Measurements from ENCODE around the gene TSC22D1. TPM values are rescaled to one million over a fixed set of nuclear protein-coding genes. Genes with fewer than 3 reads are reported as not detected.
"Not testable (repeated sequence)": the region's sequence is repeated elsewhere in the genome, so short reads cannot be mapped to it uniquely, and the experiment has no call there.

TSC22D1 gene
- 1 to 10 TPM; 6.0 to 6.7 TPM for total RNA-seq

DNA sequence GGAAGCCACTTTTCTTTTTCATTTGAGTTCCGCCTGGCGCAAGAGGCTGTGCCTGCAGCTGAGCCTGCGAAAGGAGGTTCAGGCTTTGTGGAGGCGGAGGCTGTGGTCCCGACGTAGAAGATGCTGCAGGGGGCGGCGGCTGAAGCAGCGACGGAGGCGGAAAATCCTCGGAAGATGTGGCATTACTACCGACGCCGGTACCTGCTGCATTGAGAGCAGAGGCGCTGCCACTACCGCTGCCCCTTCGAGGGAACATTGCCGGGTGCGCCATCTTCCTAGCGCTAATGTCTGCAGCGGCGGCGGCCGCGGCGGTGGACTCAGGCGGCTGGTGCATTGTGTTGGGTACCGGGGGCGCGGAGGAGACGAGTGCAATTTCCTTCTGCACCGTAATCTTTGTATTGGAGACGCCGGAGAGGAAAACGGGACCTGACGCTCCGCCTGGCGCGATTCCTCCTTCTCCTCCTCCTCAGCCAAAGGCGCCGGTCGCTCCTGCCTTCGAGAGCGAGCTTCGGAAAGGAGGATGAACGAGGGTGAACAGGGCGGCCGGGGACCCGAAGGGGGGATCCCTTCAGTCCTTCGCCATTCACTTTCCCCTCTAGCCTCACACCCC lies at the start of gene TSC22D1:
Gene TSC22D1 (minus strand): TSS at position 590 of the 610 bp plus-strand sequence. CDS start 256 bp downstream, at position 334.
- Mint-ChIP-seq H3K36me3 (peaks cover 11% of the 10 kb centered on the region), H3K4me3 (peak within 1 kb of the TSS; percentile 88), H3K27ac (peak within 1 kb of the TSS; percentile 86), H3K27me3 (peaks cover 4% of the 10 kb centered on the region), H3K4me1 (peaks cover 40% of the 10 kb centered on the region), H3K9me3 (no peaks in the 10 kb centered on the region)
- peak; percentile 71 for DNase-seq

DNA sequence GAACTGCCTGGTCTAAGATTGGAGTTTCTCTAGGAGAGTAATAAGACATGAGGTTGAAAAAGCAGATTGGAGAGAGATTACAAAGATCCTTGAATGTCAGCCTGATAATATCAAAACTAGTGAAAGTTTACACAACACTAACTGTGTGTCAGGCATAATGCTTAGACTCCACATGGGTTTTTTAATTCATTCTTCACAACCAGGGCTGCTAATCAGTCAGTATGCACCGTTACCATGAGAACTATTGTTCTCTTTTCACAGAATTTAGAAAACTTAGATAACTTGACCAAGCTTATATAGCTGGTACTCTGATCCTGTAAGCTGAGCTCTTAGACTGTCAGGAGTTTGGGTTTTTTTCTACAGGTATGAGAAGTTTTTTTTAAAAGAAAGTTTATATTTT lies 46.6 kb upstream of the TSC22D1 start:
- H3K27me3 Mint-ChIP-seq: peaks cover 30% of the 10 kb centered on the region
- no peak overlapping the region for H3K27ac Mint-ChIP-seq
- H3K4me1 Mint-ChIP-seq: no peaks in the 10 kb centered on the region
- DNase-seq: no peak
- H3K4me3 Mint-ChIP-seq: no peak overlapping the region
- H3K9me3 Mint-ChIP-seq: no peaks in the 10 kb centered on the region
- no peaks in the 10 kb centered on the region for H3K36me3 Mint-ChIP-seq

DNA sequence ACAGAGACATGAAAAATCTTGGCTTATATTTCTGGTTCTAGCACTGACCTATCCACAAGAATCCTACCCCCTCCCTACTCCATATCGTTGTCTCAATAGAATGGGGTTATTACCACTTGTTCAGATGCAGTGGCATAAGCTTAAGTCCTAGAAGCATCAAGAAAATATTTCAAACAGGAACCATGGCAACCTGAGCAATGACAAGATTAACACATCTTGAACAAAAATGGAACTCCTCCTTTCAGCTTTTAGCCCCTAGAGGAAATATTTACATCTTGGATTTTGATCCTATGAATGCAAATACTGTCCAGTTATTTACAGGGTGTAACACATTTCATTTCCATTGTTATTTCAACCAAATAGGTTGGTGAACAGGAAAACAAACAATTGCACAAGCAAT lies 46.1 kb upstream of the TSC22D1 start:
- Mint-ChIP-seq H3K36me3 (no peaks in the 10 kb centered on the region), H3K27ac (no peak overlapping the region)

DNA sequence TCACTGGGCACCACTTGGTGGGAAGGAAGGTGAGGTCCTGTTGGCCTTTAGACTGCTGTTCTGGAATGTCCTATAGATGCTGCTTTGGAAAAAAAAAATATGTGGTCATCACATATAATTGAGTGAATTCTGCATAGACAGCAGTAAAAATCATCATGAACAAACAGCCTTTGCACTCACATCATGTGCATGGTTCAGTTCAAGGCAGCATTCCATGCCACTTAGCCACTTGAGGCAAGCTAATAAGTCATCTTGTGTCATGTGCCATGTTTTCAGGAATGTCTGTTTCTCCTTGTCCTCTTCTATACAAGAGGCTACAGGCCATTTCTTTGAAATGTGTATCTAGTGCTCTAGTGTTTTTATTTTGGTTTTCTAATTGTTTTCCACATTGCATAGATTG lies 43.9 kb upstream of the TSC22D1 start:
- peaks cover 13% of the 10 kb centered on the region for H3K27me3 Mint-ChIP-seq
- H3K4me3 Mint-ChIP-seq: no peak overlapping the region
- no peaks in the 10 kb centered on the region for H3K4me1 Mint-ChIP-seq
- no peaks in the 10 kb centered on the region for H3K9me3 Mint-ChIP-seq
- no peak for DNase-seq
- H3K36me3 Mint-ChIP-seq: no peaks in the 10 kb centered on the region
- no peak overlapping the region for H3K27ac Mint-ChIP-seq

More for the DNA sequence above, 46.1 kb upstream of the TSC22D1 start:
- H3K27me3 Mint-ChIP-seq: peaks cover 29% of the 10 kb centered on the region
- H3K4me1 Mint-ChIP-seq: no peaks in the 10 kb centered on the region
- no peaks in the 10 kb centered on the region for H3K9me3 Mint-ChIP-seq
- no peak overlapping the region for H3K4me3 Mint-ChIP-seq
- DNase-seq: no peak

DNA sequence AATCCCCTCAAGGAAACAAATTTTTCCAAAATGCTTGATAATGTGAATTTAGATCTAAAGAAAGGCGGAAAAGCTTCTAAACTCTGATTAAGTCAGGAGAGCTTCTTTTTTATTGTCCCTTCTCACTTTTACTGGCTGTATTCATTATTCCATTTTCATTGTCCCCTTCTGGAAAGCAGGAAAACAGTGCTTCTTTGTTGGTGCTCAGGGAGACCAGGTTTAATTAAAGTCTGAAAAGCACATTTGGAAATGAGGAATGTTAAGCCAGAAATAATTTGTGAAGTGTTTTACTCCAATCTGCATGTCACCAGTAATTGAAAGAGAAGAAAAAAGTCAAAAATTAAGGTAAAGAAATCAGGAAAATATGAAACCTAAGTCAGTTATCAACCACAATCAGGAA lies 43.5 kb upstream of the TSC22D1 start:
- Mint-ChIP-seq H3K36me3 (no peaks in the 10 kb centered on the region), H3K9me3 (no peaks in the 10 kb centered on the region), H3K4me3 (no peak overlapping the region), H3K27ac (no peak overlapping the region), H3K4me1 (no peaks in the 10 kb centered on the region), H3K27me3 (peaks cover 12% of the 10 kb centered on the region)
- no peak for DNase-seq

DNA sequence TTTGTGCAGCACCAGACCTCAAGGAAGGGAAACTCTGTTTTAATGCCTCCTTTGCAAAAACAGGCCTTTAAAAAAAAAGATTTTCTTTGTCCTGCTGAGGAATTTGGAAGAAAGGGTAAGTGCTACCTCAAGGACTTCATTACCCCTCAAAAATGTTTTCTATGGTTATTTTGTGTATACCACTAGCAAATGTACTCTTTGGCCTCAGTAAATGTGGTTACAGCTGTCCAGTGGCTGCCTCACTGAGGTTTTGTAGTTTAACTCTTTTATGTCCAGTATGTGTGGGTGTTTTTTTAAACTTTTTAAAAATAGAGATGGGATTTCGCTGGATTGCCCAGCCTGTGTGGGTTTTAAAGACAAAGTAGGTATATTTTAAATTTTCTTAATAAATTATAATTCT lies 42.2 kb upstream of the TSC22D1 start:
- H3K4me1 Mint-ChIP-seq: no peaks in the 10 kb centered on the region
- no peaks in the 10 kb centered on the region for H3K9me3 Mint-ChIP-seq
- DNase-seq: no peak
- no peaks in the 10 kb centered on the region for H3K36me3 Mint-ChIP-seq
- H3K4me3 Mint-ChIP-seq: no peak overlapping the region
- peaks cover 6% of the 10 kb centered on the region for H3K27me3 Mint-ChIP-seq
- H3K27ac Mint-ChIP-seq: no peak overlapping the region

DNA sequence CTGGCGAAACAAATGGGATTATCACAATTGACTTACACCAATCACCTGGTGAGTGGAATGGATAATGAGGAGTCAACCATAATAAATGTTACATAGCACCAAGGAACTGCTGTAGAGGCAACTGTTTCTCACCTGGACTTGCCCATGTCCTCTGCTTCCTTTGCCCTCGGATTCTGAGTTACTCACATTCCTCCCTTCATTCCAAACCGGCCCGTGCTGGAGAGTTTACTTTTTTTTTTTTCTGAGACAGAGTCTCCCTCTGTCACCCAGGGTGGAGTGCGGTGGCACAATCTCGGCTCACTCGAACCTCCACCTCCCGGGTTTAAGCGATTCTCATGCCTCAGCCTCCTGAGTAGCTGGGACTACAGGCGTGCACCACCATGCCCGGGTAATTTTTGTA lies 41.5 kb upstream of the TSC22D1 start:
- Mint-ChIP-seq H3K4me3 (no peak overlapping the region), H3K36me3 (no peaks in the 10 kb centered on the region), H3K9me3 (no peaks in the 10 kb centered on the region), H3K27ac (no peak overlapping the region), H3K4me1 (no peaks in the 10 kb centered on the region), H3K27me3 (peaks cover 6% of the 10 kb centered on the region)
- DNase-seq: no peak

DNA sequence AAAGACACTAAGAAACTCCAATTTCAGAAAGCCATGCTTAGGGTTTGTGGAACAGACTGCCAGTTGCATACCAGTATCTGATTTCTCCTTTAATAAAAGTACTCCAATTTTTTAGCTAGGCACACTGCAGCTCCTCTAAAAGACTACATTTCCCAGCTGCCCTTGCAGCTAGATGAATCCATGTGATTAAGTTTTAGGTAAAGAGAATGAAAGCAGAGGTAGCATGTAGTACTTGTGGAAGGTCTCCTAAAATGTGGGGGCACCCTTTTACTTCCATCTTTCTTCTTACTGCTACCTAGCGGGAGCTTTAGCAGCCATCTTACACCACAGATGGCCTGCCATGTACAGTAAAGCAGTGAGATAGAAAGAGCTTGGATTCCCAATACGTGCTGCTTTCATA lies 33.0 kb upstream of the TSC22D1 start:
- Mint-ChIP-seq H3K27ac (no peak overlapping the region), H3K4me1 (no peaks in the 10 kb centered on the region), H3K27me3 (peaks cover 6% of the 10 kb centered on the region), H3K4me3 (no peak overlapping the region), H3K36me3 (no peaks in the 10 kb centered on the region), H3K9me3 (peaks cover 6% of the 10 kb centered on the region)
- no peak for DNase-seq

DNA sequence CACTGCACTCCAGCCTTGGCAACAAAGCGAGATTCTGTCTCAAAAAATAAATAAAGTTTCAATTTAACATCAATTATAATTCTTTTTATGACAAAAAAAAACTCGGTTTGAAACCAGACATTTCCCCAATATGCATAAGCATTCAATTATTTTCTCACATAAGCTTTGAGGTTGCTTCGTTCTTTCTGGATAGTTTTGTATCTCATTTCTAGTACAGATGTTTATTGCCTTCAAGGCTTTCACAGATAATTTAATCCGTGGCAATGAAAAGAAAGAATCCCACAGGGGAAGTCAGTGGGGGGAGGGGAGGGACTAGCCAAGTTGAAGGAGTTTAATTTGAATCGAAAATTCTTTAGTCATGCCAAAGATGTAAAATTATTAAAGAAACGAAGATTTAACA lies 29.6 kb upstream of the TSC22D1 start:
- Mint-ChIP-seq H3K36me3 (no peaks in the 10 kb centered on the region), H3K27ac (no peak overlapping the region), H3K4me1 (no peaks in the 10 kb centered on the region), H3K27me3 (peaks cover 3% of the 10 kb centered on the region), H3K9me3 (peaks cover 5% of the 10 kb centered on the region), H3K4me3 (no peak overlapping the region)
- DNase-seq: no peak

DNA sequence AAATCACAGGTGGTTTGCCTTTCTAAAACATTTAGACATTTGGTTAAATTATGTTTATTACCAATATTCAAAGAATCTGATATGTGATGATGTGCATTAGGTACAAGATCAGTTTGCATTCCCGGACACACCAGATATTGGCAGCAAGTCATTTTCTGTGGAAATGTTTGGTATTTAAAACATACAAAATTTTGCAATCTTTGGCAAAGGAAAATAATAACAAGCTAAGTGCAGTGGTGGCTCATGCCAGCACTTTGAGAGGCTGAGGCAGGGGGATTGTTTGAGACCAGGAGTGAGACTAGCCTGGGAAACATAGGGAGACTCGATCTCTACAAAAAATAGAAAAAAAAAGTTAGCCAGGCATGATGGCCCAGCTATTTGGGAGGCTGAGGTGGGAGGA lies 29.1 kb upstream of the TSC22D1 start:
- Mint-ChIP-seq H3K4me3 (no peak overlapping the region), H3K36me3 (no peaks in the 10 kb centered on the region), H3K27me3 (no peaks in the 10 kb centered on the region), H3K27ac (no peak overlapping the region), H3K9me3 (peaks cover 2% of the 10 kb centered on the region), H3K4me1 (no peaks in the 10 kb centered on the region)
- DNase-seq: no peak

DNA sequence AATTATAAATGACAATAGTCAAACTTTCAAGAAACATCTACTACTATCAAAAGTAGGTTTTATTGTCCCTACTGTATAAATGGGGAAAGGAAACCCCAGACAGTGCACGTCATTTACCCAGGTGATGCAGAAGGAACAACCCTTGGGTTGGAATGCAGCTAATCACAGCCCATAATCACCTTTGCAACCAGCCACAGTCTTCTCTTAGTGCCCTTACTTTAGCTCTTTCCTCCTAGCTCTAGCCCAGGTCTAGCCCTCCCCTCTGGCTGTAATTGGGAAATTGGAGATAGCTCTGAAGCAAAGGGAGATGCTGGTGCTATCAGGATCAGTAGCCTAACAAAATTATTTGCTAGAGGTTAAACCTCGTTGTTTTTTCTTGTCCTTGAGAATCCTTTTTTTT lies 25.5 kb upstream of the TSC22D1 start:
- Mint-ChIP-seq H3K4me3 (no peak overlapping the region), H3K27ac (no peak overlapping the region), H3K36me3 (no peaks in the 10 kb centered on the region), H3K4me1 (no peaks in the 10 kb centered on the region), H3K27me3 (no peaks in the 10 kb centered on the region), H3K9me3 (no peaks in the 10 kb centered on the region)
- DNase-seq: no peak

DNA sequence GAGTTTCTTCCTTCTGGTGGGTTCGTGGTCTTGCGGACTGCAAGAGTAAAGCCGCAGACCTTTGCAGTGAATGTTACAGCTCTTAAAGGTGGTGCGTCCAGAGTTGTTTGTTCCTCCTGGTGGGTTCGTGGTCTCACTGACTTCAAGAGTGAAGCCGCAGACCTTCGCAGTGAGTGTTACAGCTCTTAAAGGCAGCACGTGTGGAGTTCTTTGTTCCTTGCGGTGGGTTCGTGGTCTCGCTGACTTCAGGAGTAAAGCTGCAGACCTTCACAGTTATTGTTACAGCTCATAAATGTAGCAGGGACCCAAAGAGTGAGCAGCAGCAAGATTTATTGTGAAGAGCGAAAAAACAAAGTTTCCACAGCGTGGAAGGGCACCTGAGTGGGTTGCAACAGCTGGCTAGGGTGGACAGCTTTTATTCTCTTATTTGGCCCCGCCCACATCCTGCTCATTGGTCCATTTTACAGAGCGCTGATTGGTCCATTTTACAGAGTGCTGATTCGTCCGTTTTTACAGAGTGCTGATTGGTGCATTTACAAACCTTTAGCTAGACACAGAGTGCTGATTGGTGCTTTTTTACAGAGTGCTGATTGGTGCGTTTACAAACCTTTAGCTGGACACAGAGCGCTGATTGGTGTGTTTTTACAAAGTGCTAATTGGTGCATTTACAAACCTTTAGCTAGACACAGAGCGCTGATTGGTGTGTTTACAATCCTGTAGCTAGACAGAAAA lies 17.9 kb upstream of the TSC22D1 start:
- not testable (repeated sequence) for H3K4me1 Mint-ChIP-seq, DNase-seq, H3K27ac Mint-ChIP-seq, H3K36me3 Mint-ChIP-seq, H3K9me3 Mint-ChIP-seq, H3K4me3 Mint-ChIP-seq
- peaks cover 24% of the 10 kb centered on the region for H3K27me3 Mint-ChIP-seq

DNA sequence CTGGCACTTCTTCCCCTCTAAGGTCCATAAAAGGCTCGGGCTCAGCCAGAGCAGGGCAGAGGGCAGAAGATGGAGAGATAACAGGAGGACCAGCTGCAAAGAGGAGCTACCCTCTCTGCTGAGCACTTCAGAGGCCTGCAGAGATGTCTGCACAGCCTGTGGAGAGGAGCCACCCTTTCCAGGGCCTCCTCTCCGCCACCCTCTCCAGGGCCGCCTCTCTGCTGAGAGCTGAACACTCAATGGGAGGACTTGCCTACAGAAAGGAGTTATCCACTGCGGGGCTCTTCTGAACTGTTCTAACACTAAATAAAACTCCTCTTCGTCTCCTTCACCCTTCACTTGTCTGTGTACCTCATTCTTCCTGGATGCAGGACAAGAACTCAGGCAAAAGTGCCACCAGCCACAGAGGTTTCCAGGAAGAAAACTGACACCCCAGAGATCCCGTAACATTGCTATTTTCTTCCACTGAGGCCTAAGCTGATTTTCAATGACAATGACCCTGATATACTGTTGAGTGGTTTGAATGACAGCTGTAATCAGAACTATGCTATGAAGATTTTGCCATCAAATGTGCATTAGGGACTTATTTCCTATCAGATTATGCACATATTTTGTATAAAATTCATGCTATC lies 16.2 kb upstream of the TSC22D1 start:
- H3K4me3 Mint-ChIP-seq: no peak overlapping the region
- no peaks in the 10 kb centered on the region for H3K36me3 Mint-ChIP-seq
- no peak overlapping the region for H3K27ac Mint-ChIP-seq
- peaks cover 24% of the 10 kb centered on the region for H3K27me3 Mint-ChIP-seq
- peaks cover 4% of the 10 kb centered on the region for H3K4me1 Mint-ChIP-seq
- no peak for DNase-seq
- no peaks in the 10 kb centered on the region for H3K9me3 Mint-ChIP-seq

DNA sequence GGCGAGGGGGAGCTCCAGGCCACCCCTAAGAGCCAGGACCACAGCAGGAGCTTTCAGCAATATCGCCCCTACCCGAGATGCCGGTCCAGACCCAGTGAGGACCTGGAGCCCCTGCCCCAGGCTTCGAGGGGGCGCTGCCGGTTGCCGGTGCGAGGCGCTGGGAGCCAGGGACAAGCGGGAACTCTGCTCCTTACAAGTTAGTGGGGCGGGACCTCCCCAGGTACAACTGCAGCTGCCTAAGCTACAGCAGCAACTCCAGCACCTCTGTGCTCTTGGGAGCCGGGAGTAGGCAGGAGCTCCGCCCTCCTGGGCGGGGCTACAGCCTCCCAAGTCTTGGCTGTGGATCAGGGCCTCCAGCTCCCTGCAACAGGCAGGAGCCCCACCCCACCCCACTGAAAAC lies 15.2 kb upstream of the TSC22D1 start:
- Mint-ChIP-seq H3K27me3 (peaks cover 29% of the 10 kb centered on the region), H3K27ac (no peak overlapping the region), H3K4me3 (no peak overlapping the region), H3K9me3 (no peaks in the 10 kb centered on the region), H3K4me1 (peaks cover 4% of the 10 kb centered on the region), H3K36me3 (no peaks in the 10 kb centered on the region)
- no peak for DNase-seq

DNA sequence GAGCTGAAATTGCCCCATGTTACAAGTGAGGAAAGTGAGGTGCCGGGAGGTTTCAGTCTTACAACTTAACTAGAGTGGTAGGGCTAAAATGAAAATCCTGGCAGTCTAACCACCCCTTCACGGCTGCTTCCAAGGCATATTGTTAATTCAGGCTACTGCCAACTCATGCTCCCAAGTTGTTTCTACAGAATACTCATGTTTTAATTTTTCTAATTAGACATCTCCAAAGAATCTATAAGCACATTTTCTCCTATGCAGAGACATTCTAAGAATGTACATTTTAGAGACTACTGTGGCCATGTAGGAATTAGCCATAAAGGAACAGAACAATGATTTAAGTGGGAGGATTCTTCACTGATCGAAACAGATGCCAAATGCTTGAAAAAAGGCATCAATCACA lies 7.0 kb upstream of the TSC22D1 start:
- Mint-ChIP-seq H3K9me3 (no peaks in the 10 kb centered on the region), H3K27me3 (peaks cover 8% of the 10 kb centered on the region), H3K4me3 (no peak overlapping the region), H3K27ac (no peak overlapping the region), H3K4me1 (peaks cover 4% of the 10 kb centered on the region), H3K36me3 (no peaks in the 10 kb centered on the region)
- DNase-seq: no peak

DNA sequence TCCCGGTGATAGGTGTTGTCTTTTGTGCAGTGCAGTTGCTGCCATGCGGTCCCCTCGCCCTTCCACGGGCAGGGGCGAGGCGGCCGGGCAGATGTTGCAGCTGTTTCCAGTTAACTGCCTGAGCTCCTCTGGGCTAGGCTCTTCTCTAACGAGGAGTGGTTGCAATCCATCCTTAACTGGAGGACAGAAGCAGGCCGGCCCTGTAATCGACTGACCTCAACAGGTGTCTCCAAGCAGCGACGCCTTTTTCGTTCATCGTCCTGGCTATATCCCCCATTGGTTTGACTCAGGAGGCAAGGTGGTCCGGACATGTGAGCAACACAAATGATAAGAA lies 1.9 kb upstream of the TSC22D1 start:
- peak overlapping the region; percentile 88 for H3K4me3 Mint-ChIP-seq
- H3K36me3 Mint-ChIP-seq: peaks cover 11% of the 10 kb centered on the region
- no peak for DNase-seq
- no peaks in the 10 kb centered on the region for H3K9me3 Mint-ChIP-seq
- H3K27me3 Mint-ChIP-seq: peaks cover 4% of the 10 kb centered on the region
- H3K27ac Mint-ChIP-seq: peak overlapping the region; percentile 68
- H3K4me1 Mint-ChIP-seq: peaks cover 29% of the 10 kb centered on the region

Data from activated naive CD8-positive, alpha-beta T cell treated with anti-CD3 and anti-CD28 coated beads for 36 hours (primary cell).